NCI-H2227 (cell line): Measurements from ENCODE around the gene MAP7.
A peak's percentile ranks its signal among the peaks of the same experiment; 100 is the strongest.
"Not testable (repeated sequence)": the region's sequence is repeated elsewhere in the genome, so short reads cannot be mapped to it uniquely, and the experiment has no call there.

Experiments used
- DNase-seq: peaks from one replicate; lab custom pipeline; 2025; ENCODE audit not compliant: unreplicated experiment; lab: John Stamatoyannopoulos, UW

MAP7 gene

DNA sequence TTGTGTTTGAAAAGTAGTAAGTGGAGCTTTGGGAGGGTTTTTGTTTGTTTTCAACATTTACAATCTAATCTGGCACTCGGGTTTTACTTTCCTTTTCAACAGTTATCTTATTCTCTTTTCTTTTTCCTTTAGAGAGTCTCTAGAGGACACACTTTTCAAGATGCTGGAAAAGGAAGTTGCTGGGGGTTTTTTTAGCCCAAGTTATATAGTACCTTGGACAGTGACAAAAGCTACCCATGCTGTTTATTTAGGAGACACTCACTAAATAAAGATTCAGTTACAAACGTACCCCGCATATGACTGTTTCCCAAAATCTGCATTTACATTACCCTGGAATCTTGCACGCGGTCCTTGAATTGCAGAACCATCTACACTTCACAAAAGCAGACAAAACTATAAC lies 78.8 kb downstream of the MAP7 start:
- no peak for DNase-seq

DNA sequence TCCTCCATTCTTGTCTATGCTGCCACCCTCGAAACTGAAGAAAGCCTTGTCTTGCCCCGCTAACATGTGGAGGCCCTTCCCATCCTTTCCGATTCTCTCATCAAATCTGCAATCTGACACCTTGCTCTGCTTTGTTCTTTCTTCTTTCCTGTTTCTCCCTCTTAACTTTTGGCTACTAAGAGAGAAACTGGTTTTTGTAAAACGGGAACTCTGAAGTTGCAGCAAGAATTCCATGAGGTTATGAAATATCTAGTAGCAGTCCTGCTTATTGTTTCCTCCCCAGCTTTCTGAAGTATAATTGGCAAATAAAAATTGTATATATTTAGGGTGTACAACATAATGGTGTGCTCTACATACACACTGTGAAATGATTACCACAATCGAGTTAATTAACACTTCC lies 80.2 kb downstream of the MAP7 start:
- DNase-seq, result no peak

GRCh38 chr6:136469154-136469553 lies 81.1 kb downstream of the MAP7 start:
- DNase-seq, result no peak

DNA sequence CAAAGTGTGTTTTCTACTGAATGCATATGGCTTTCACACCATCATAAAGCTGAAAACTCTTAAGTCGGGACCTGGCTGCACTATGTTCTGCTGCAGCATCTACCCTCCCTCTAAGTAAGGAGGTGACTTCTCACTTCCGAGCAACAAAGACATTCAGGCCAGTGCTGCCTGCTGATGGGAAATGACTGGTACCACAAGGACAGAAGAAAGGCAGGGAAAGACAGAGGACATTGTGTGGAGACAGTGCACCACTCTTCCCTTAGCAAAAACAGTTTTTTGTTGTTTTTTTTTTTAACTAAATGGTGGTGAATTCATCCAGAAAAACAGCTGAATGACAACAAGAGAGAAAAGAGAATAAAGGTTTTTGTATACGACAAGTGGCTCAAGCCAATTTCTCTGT lies 81.5 kb downstream of the MAP7 start:
- DNase-seq, result no peak

- DNase-seq, result no peak
Measured at GRCh38 chr6:136467186-136467585, 83.0 kb downstream of the MAP7 start.

- DNase-seq, result peak; percentile 45
Measured at GRCh38 chr6:136466777-136467176, 83.4 kb downstream of the MAP7 start.

- DNase-seq, result no peak
Measured at GRCh38 chr6:136465766-136466303, 84.4 kb downstream of the MAP7 start.

GRCh38 chr6:136464874-136465273 lies 85.3 kb downstream of the MAP7 start:
- no peak for DNase-seq

GRCh38 chr6:136464148-136464547 lies 86.1 kb downstream of the MAP7 start:
- no peak for DNase-seq

- DNase-seq, result no peak
Measured at GRCh38 chr6:136463743-136464142, 86.5 kb downstream of the MAP7 start.

DNA sequence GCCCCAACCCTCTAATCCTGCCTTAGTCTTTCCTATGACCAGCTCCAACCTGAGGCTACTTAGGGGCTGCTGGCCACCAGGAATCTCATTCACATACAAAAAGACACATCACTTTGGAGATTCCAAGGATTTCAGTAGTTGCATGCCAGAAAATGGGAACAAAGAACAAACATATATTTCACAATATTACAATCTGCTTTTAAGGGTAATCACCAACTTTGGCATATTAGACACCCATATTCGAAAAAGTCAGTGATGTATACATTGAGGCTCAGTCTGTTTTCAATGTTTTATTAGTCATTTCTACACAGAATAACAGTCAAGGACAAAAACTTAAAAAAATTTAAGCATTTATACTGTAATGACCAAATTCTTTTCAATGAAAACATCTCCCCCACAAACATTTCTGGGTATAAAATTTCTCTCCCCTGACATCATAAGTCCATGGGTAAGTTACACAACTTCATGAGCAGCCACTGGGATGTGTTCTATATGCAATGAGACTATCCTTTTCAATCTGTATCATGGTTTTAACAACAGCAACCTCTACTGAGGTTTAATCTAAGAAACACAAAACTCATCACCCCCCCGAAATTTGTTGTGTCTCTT lies 103.5 kb downstream of the MAP7 start:
- DNase-seq, result no peak

DNA sequence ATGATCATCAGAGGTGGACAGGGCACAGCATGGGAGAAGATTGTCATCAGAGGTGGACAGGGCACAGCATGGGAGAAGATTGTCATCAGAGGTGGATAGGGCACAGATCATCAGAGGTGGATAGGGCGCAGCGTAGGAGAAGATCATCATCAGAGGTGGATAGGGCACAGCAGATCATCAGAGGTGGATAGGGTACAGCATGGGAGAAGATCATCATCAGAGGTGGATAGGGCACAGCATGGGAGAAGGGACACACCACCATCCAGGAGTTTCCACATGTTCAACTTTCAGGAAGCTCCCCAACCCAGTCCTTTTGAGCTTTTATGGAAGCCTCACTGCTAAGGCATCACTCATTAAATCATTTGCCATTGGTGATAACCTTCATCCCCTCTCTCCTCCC lies 104.1 kb downstream of the MAP7 start:
- no peak for DNase-seq

GRCh38 chr6:136445063-136445462 lies 105.2 kb downstream of the MAP7 start:
- DNase-seq, result no peak

GRCh38 chr6:136440203-136440602 lies 110.0 kb downstream of the MAP7 start:
- no peak for DNase-seq

DNA sequence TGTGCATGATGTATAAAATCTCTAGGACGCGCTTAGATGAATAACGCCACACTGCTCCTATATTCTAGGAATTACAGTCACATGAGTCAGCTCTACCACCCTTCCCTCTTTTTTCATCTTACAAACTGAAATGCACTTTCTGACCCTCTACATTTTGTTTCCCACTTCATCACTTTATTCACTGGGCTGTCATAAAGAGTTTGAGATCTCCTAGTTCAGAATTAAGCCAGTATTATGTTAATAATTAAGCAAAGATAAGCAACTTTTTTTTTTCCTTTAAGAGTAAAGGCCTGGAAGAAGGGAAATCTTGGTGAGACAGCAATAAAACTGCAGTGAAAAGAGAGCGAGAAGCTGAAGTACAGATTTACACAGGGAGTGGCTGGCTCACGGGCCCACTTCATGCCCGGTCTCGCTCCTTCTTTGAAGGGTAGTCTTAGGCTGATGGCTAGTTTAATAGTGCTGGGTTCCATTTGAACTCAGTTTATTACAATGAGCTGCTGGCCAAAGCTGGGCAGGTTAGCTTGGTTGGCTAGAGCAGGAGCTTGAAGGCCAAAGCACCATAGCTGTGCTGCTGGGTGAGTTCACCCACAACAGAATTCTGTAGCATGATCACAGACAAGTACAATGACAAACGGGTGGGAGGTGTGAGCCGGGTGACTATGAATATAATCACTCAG lies 110.6 kb downstream of the MAP7 start:
- no peak for DNase-seq

DNA sequence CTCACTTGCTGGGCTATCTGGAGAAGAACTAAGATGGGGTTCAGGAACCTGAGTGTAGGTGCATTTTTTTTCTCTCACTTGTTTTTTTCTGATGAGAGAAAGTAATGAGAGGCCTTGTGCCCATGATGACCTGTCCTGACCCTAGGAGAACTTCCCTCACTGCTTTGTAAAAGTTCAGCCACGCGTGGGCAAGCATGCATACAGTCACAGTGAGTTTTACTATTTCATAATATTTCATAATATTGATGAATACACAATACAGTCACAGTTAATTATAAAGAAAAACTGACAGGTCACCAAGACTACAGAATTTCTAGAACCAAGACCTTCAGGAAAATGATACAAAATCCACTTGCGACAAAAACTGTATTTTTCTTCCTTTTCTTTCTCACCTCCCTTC lies 111.8 kb downstream of the MAP7 start:
- DNase-seq, result no peak

DNA sequence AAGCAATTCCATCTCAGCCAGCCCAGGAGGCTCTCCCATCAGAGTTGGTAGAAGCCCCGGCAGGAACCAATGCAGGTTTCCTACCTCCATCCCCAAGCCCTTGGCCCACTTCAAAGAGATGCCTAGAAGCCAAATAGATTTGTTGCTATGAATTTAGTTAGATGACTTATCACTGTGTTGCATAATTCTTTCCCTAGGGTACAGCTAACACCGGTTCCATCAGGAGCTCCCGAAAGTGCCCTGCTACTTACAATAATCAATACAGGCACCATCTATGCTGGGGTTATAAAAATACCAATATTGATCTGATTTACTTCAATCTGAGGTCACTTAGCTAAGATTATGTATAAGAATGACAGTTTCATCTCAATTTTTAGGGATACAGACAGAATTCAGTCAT lies 113.0 kb downstream of the MAP7 start:
- DNase-seq, result no peak

DNA sequence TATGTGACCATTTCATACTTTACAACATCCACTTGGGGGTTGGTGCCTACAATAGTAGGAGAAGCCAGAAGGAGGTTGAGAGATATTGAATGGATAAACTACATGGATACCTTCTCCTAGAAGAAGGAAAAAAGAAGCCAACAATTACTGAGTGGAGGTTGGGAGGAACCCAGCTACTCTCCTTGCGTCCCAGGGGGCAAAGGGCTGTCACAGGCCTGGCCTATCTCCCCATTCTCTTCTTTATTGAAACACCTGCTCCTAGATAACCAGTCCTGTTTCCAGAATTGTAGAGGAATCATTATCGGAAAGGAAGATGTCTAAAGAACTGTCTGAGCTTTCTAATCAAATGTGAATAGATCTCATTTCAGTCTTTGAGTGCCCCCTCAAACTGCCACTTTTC lies 115.1 kb downstream of the MAP7 start:
- DNase-seq, result no peak

DNA sequence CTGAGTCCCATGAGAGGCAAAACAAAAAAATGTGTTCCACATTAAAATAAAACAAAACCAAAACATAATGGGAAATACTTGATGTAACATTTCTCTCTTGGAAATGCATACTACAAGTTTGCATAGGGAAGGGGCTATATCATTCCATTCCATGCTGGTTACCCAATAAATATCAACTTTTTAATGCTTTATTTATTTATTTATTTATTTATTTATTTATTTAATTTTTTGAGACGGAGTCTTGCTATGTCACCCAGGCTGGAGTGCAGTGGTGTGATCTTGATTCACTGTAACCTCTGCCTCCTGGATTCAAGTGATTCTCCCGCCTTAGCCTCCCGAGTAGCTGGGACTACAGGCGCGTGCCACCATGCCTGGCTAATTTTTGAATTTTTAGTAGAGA lies 118.9 kb downstream of the MAP7 start:
- DNase-seq, result not testable (repeated sequence)

- DNase-seq, result no peak
Measured at GRCh38 chr6:136429264-136430065, 120.8 kb downstream of the MAP7 start.

GRCh38 chr6:136427378-136427717 lies 122.9 kb downstream of the MAP7 start:
- no peak for DNase-seq
